Superior temporal gyrus (tissue), 1 donor: ENCODE measurements around the gene HOATZ.

ENCODE experiments used
- DNase-seq: peaks from one replicate; pipeline ENCODE4 v3.0.0-alpha.2; 2016; ENCODE audit errors: extremely low spot score

HOATZ gene

DNA sequence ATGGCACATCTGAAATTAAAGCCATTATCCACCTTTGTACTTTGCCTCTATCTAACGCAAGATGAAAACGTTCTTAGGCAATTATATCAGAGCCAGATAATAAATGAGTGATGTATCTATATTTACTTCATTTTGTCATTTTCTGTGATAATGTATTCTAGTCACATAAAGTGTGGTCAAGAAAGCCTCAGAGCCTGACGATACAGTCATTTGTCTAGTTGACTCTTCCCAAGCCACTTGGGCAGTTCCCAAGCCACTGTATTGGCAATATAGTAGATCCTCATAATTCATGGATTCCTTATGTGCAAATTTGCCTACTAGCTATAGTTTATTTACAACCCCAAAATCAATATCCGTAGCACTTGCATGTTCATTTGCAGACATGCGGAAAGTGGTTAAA is 7.8 kb downstream of the HOATZ start:
- no peak for DNase-seq

DNA sequence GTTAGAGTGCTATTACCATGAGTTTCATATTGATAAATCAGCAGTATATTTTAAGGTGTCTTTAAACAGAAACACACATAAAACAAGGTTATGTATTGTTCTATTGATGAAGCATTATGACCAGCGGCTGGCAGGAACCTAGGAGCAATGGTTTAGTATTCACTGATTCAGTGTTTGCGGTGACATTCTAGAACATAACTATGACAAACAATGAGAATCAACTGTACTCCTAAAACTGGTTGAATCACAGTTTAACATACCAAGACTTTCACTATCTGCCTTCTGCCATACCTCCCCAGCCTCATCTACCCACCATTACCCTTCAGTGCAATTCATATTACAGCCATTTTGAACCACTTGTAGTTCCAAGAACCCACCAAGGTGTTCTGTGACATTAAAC is 8.8 kb downstream of the HOATZ start:
- no peak for DNase-seq

DNA sequence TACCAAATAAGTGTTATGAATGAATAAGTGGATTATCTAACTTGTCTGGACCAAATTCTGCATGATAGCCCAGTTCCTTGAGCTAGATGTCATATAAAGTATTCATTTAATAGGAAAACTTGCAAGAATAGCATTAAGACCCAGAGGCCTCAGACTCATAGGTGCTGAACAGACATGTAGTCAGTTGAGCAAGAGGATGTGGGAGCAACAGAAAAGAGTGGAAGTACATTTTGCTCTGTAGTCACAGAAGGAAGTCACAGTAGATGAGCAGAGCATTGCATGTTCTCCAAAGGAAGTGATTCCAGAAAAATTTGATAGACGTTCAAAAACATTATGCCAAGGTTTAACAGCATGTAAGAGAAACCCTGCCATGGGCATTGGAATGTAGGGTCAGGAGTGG is 9.5 kb downstream of the HOATZ start:
- DNase-seq, result no peak

DNA sequence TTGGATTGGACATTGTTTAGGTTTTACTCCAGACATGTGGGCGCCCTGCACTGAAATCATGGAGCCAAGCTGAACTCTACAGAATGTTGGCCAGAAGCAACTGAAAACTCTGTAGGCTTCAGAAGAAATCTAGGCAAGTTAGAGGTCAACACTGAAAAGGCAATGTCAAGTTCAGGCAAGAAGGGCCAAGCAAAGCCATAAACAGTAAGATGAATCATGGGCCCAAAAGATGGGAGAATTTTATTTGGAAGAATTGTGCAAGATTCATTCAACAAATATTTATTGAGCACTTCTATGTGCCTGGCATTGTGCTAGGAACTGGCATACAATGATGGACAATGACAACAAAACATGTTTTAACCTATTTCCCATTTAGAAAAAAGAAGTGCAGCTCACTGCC is 10.9 kb downstream of the HOATZ start:
- no peak for DNase-seq

DNA sequence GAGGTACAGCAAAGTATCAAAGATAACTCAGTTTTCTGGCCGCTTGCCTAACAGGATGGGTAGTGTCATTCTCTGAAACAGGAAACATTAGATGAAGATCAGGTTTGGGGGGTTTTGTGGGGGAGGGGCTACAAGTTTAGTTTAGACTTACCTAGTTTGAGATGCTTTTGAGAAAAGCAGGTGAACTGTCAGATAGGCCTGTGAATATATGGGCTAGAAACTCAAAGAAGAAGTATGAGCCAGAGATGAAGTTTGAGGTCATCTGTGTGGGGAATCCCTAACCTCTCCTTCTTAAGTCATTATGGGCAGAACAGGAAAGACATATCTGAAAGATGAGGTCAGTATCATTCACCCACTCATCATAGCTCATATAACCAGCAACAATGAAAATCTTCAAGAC is 11.9 kb downstream of the HOATZ start:
- DNase-seq, result no peak

DNA sequence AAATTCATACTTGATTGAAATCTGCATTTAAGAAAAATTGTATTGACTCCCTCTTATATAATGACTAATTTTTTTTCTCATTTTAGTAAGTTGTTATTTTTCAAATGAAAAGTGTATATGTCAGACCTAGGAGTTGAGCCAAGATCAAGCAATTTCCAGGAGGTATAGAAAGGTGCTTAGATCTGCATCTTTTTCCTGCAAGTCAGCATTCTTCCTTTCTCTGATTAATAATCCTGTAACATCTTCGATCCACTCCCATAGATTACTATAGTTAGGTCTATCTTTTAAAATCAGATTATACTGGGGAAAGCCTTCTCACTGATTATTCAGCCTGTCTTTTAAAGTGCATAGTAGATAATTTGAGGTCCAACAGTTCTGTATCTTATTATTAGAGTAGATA is 12.7 kb downstream of the HOATZ start:
- DNase-seq, result no peak

DNA sequence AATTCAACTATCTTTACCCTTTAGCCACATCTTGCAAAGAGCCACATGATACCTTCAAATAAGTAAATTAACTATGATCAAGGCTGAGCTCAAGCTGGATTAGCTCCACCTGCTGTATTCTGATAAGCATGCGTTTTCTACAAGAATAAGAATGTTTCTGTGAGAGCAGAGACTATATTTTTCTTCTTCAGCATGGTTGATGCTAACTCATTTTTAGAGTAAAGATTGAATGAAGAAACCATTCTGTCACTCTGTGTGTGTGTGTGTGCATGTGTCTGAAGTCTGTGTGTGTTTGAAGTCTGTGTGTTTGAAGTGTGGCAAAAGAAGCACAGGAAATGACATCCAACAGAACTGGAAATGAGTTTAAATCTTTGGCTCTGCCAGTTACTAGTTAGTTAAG is 14.0 kb downstream of the HOATZ start:
- DNase-seq, result no peak

DNA sequence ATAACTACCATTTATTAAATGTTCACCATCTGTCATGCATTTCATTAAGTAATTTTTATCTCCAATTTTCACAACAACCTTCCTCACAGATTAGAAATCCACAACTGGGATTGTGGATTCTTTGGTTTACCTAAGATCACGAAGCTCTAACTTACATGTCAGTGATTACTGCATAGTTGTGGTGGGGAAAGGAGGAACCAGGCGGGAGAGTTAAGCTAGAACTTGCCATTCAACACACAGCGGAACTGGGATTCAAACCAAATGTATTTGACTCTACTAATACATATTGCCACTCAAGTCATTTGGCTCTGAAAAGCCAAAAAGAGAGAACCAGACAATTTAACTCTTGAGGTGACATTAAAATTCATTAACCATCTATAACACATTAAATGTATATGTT is 15.5 kb downstream of the HOATZ start:
- DNase-seq, result no peak

DNA sequence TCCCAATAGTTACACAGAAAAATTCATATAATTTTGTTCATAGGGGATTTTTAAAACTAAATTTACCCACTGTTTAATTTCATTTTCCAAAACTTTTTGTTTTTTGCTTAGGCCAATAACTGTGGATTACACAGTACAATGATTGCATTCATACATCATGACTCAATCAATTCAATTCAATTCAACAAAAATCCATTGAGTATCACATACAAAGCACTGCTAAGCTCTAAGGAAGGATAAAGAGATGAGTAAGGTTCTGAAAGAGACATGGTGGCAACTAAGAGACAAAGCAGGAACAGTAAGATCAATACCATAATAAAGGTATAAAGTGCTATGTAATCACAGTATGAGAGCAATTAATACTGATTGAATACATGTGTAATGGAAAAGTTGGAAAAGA is 16.6 kb downstream of the HOATZ start:
- DNase-seq, result peak; percentile 80

DNA sequence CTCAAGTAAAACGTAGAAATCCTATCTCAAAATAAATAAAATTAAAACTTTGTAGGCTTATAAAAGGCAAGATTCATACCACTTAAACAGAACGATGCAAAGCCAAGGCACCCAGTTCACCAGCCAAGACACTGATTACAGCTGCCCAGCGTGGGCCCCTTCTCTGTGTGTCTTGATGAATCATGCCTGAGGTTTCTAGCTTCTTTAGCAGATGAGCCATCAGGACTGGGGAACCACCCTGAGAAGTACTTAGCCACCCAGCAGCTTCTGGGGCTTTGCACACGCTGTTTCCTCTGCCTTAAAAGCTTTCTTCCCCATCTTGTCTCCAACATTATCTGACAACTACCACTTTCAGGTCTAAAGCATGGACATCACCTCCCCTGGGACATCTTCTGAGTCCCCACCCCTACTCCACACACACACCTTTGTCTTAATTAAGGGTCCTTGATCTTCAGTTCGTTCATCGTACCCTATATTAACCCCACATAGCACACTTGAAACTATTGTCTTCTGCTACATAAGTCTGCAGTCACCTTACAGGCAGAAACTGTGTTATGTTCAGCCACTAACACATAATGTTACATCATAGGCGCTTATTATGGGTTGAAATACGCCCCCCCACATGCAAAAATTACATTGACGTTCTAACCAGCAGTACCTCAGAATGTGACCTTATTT is 17.2 kb downstream of the HOATZ start:
- DNase-seq, result no peak

DNA sequence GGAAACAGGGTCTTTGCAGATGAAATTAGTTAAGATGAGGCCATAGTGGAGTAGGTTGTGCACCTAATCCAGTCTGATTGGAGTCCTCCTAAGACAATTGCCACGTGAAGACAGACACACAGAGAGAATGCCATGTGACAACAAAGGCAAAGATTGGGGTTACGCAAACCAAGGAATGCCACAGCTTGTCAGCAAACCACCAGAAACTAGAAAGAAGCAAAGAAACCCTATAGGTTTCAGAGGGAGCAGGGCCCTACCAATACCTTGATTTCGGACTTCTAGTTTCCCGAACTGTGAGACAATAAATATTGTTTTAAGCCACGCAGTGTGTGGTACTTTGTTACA is 17.8 kb downstream of the HOATZ start:
- DNase-seq, result no peak

DNA sequence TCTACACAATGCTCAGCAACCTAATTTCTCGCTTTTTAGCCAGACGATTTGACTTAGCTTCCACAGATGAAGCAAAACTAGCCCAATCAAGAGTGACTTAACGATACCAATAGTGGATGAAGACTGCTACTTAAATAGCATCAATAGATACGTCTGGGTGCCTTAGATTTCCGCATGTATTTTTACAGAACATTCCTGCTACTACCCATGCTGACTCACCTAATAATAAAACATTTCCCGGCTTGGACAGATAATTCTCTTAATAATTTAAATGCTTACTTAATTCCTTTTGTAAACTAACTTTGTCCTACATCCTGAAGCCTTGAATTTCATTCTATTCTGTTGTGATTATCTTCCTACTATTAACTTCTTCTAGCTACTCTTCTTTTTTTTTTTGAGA is 20.7 kb downstream of the HOATZ start:
- no peak for DNase-seq

DNA sequence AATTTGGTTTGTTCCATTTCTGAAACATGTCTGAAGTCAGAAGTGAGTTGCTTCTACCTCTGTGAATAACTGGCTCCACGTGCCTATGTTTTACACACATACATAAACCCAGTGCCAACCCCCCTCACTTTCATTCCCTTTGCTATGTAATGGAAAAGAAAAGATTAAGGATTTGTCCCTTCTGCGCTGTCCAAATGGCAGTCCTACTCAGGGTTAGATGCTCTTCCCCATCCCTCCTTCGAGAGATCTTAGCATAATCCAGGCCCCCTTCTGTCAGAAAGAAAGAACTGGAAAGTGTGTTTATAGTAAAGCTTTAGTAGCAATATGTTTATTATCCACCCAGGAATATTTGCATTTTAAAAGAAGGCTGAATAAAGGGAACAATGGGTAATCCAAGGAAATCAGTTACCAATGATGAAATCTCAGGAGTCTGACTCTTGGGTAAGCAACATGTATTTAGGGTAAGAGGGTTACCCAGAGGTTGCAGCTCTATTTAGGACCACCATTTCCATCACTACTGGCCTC is 22.8 kb downstream of the HOATZ start:
- DNase-seq, result no peak

DNA sequence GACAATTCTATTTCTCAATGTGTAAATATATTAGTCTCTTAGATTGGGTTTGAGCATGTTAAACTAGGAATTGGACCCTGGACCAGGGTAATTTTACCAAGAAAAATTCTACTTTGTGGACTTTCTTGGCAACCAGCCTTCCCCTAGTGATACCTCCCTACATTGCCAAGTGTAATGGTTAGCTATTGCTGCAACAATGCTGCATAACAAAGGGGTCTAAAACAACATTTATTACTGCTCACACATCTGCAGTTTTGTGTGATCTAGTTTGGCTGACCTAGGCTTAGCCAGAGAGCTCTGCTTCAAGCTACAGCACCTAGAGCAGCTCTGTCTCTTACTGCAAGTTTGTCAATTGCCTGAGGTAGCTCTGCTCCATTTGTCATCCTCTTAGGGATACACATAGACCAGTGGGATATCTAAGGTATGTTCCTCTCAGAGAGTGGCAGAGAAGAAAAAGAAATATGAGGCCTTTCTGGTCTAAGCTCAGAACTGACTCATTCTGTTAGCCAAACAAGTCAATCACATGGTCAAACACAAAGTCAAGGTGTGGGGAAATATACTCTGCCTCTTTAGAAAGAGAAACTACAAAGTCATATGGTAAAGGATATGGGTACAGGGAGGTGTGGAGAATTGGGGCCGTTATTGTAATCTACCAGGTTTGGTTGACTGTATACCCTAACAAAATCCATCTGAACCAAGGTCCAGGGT is 24.0 kb downstream of the HOATZ start:
- DNase-seq, result no peak

DNA sequence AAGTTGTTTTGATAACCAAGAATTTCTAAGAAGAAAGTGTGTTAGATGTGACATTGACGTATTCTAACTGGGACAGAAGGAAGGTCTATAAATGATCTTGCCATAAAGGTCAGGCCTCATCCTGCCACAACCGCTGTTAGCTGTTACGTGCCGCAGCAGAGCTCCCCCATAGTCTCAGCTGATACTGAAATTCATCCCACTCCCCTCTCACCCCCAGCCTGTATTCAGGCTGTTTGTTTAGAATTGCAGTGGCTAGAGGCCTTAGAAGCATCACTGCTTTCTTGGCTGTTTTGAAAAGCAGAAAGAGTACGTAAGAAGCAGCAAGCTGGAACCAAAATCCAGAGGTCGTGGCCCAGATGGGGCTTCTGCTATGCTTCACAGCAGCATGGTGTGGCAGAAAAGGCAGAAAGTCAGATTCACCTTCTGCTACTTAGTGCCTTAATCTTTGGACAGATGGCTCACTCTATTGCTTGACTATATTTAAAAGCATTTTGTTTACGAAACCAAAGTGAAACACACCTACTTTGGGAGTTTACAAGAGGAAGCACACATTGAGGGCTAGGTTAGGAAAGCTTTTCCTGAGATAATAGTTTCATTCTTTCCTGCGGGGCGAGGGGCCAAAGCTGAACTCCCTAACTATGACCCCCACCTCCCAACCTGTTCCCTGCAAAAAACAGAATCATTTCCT is 25.0 kb downstream of the HOATZ start:
- no peak for DNase-seq

DNA sequence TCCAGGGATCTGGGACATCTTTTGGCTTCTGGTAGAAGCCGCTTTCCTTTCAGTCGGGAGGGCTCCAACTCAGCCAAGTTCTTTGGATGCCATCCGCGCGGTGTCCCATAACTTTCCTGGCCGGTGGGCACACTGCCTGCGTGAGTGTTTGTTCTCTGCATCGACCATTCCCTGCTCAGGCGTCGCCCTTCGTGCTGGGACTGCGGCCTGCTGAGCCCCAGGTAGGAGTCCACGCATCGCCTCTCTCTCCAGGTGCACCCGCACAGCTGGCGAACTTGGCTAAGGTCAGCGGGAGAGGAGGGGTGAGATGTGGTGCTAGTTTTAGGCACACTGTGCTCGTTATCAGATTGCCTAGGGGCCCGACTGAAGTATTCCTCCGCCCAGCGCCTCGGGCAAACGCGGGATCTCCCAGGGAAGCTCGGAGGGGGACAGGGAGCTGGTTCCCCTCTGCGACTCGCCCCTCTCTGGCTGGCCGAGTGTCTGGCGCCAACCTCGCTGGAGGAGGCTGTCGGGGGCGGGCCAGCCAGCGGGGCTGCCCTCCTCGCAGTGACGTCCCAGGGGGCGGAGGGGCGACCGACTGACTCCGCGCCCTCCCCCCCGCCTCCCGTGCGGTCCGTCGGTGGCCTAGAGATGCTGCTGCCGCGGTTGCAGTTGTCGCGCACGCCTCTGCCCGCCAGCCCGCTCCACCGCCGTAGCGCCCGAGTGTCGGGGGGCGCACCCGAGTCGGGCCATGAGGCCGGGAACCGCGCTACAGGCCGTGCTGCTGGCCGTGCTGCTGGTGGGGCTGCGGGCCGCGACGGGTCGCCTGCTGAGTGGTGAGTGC is 25.7 kb downstream of the HOATZ start, which contains the start of gene LAYN:
LAYN (plus strand) TSS at position 607 of the 823 bp plus-strand sequence; CDS start at position 731, 124 bp downstream.
- DNase-seq, result no peak

DNA sequence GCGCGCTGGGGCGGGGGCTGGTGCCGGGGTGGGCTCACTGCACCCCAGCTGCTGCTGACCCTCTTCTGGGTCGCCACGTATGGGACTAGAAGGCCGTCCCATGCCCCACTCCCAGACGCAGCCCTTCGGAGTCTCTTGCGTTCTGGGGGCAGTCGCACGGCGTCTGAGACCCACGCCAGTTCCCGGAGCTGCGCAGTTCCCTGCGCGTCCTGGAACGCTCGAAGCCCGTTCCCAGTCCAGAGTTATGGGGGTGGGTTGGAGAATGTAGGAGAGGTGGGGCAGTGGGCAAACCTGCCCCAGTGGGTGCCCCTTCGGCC is 26.3 kb downstream of the HOATZ start:
- DNase-seq, result no peak

DNA sequence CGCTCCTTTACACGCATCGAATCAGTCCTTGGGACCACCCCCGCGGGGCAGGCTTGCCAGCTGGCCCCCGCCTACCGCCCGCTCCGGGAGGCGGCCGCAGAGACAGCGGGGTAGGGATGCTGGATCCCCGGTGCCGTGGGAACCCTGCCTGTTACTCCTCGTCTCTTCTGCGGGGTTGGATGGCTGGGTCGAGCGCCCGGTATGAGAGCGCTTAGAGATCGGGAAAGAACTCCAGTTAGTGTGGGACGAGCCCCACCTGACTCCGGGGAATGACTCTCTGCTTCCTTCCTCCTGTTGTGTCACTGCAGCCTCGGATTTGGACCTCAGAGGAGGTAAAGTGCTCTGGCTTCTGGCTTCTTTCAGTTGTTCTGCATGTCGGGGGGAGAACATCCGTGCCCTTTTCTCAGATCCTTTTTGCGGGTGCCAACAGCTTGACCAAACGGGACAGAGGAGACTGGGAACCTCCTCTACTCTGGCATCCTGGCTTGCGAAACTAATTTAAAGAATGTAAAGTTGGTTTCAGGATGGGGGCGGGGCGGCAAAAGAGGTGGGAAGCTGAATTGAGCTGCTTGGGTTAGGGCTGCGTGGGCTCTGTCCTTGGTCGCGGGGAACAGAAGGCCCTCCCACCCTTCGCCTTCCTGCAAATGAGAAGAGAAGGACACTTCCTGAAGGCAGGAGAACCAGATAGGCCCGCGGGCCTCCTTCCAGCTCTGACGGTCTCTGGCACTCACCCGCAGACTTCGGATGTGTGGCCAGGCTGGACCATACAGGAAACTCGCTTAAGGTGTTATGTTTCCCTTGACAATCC is 26.9 kb downstream of the HOATZ start:
- DNase-seq, result no peak

DNA sequence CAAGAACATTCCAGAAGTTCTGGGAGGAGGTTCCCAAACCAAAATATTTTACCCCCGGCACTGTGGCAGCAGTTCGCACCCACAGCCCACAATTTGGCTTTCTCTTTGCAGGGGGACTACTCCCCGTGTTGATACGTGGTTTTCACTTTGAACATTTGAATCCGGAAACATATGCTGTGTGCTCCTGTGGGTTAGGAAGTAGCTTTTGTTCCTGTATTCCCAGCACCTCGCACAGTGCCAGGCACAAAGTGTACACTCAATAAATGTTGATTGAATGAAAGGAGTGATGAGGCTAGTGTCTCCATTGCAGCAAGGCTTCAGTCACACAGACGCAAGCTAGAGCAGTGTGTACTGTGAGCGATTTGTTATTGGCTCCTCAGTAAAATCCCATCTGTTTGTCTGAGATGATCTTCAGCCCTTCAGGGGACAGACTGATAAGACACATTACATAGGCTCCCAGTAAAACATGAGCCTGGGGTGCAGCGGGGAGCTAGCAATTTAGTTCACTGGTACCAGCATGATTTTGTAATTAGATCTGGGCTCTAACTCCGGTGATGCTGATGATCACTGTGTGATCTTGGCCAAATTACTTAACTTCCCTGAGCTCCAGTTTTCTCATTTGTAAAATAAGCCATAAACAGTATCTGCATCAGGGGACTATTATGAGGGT is 28.2 kb downstream of the HOATZ start:
- DNase-seq, result no peak

DNA sequence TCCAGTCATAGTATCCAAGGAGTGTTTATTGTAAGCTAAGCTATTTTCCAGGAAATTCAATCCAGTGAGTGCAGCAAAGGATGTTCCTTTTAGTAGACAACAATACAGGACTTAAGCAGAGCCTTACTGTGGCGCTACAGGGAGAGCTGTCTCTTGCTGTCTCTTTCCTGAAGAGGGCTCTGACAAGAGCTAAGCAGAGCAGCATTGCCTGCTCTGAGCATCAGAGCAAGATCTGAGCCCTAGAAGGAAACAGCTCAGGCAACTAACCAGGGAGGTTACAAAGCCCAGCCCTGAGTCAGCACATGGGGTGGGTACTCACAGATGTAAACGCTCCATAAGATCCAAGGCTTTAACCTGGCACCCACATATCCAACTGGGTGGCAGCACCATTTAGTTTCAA is 33.9 kb downstream of the HOATZ start:
- no peak for DNase-seq
